HEK293T (cell line): ENCODE measurements around the gene CAPRIN2.

Experiments used
- CTCF ChIA-PET: fragments of 350-600 bp; formaldehyde crosslinking; extraction: SDS; loops from one replicate; lab custom pipeline; 2021; ENCODE audit warnings: antibody characterized with exemption, inconsistent platforms; lab: Yijun Ruan, JAX
- POLR2A ChIA-PET: fragments of 350-600 bp; formaldehyde crosslinking; extraction: SDS; loops from one replicate; lab custom pipeline; 2020; ENCODE audit warnings: antibody characterized with exemption, inconsistent platforms; lab: Yijun Ruan, JAX
- DNase-seq: peaks from one replicate; pipeline ENCODE4 v3.0.0; 2012; ENCODE audit warnings: mixed read lengths; ENCODE audit errors: extremely low spot score
- ARNT ChIP-seq: fragments of 450-650 bp; IDR thresholded peaks from 2 replicates; pipeline ENCODE4 v1.6.1; 2017; ENCODE audit warnings: mild to moderate bottlenecking
- BHLHE40 ChIP-seq: fragments of 450-650 bp; IDR thresholded peaks from 2 replicates; pipeline ENCODE4 v1.6.1; 2016; ENCODE audit warnings: mild to moderate bottlenecking, moderate library complexity, borderline replicate concordance
- CTBP1 ChIP-seq: fragments of 450-650 bp; IDR thresholded peaks from 2 replicates; pipeline ENCODE4 v1.6.1; 2016; ENCODE audit warnings: borderline replicate concordance
- ELF4 ChIP-seq: fragments of 450-650 bp; IDR thresholded peaks from 2 replicates; pipeline ENCODE4 v1.6.1; 2017; ENCODE audit warnings: antibody characterized with exemption
- FOXA1 ChIP-seq: fragments of 450-650 bp; IDR thresholded peaks from 2 replicates; pipeline ENCODE4 v1.6.1; 2016; ENCODE audit warnings: mild to moderate bottlenecking
- FOXK2 ChIP-seq: fragments of 450-650 bp; IDR thresholded peaks from 2 replicates; pipeline ENCODE4 v1.6.1; 2016; ENCODE audit warnings: mild to moderate bottlenecking
- FOXM1 ChIP-seq: fragments of 450-650 bp; IDR thresholded peaks from 2 replicates; pipeline ENCODE4 v1.6.1; 2017; ENCODE audit warnings: mild to moderate bottlenecking, borderline replicate concordance
- HDGF ChIP-seq: fragments of 450-650 bp; IDR thresholded peaks from 2 replicates; pipeline ENCODE4 v1.6.1; 2017; ENCODE audit warnings: antibody characterized with exemption, borderline replicate concordance
- L3MBTL2 ChIP-seq: fragments of 450-650 bp; conservative IDR thresholded peaks from 2 replicates; pipeline ENCODE4 v1.6.1; 2016; ENCODE audit warnings: mild to moderate bottlenecking
- LEF1 ChIP-seq: fragments of 450-650 bp; IDR thresholded peaks from 2 replicates; pipeline ENCODE4 v1.6.1; 2017; ENCODE audit warnings: mild to moderate bottlenecking, borderline replicate concordance
- NFRKB ChIP-seq: fragments of 450-650 bp; IDR thresholded peaks from 2 replicates; pipeline ENCODE4 v1.6.1; 2016; ENCODE audit warnings: mild to moderate bottlenecking, moderate library complexity
- SP1 ChIP-seq: fragments of 450-650 bp; IDR thresholded peaks from 2 replicates; pipeline ENCODE4 v1.6.1; 2017
- SUZ12 ChIP-seq: fragments of 450-650 bp; IDR thresholded peaks from 2 replicates; pipeline ENCODE4 v1.6.1; 2016; ENCODE audit warnings: mild to moderate bottlenecking
- TARDBP ChIP-seq: fragments of 450-650 bp; IDR thresholded peaks from 2 replicates; pipeline ENCODE4 v1.6.1; 2016
- ZNF384 ChIP-seq: fragments of 450-650 bp; IDR thresholded peaks from 2 replicates; pipeline ENCODE4 v1.6.1; 2016
- TF ChIP-seq, protein P1 (sequence below): fragments of 450-650 bp; IDR thresholded peaks from 2 replicates; pipeline ENCODE4 v1.6.1; 2016

The CAPRIN2 gene

DNA sequence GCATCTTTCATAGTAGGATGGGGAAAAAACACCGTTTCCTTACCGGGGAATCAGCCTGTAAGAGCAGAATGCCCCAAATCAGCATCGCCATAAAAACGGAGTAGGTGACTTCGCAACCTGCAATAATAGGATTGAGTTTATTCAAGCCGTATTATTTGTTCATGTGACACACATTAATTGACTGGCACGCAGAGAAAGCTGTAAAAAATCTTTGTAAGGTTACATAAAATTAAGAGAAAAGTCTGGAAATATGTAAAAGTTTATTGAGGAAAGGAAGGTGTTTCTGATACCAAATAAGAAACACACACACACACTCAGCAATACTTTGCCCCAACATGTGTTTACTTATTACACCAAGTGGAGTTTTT lies 628 bp upstream of the CAPRIN2 start:
- TF ChIP-seq L3MBTL2 (peak; percentile 41; the same call in 1 of the 2 replicates), FOXK2 (no peak), ZNF384 (no peak)
- POLR2A ChIA-PET, result interaction anchor here (0.8 to 3.1 kb wide), 4 partner anchors 9 to 61 kb away, joined by 3 to 17 read pairs (median 4); no protein-coding TSS in a partner anchor
- no peak for DNase-seq
- CTCF ChIA-PET, result no interaction called here

DNA sequence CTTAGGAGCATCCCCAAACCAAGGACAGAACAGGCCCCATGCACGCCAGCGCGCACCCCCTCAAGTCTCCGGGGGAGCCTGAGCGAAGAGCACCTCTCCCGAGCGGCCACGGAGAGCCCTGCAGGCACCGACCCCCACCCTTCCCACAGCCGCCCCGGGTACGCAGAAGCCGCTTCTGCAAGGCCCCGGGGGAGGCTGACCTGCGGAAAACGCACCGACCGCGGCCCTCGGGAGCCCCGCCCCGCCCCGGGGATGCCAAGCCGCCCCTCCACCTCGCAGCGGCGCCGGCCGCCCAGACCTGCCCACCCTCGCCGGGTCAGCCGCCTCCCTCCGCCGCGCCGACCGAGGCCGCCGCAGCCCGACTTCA lies 385 bp downstream of the CAPRIN2 start:
- DNase-seq, result no peak
- TF ChIP-seq FOXM1 (no peak), SUZ12 (no peak), HDGF (no peak), L3MBTL2 (no peak), SP1 (no peak), ARNT (no peak), TARDBP (no peak), BHLHE40 (no peak), LEF1 (no peak), ZNF384 (no peak), NFRKB (no peak), FOXA1 (no peak), FOXK2 (no peak)
- TF ChIP-seq, protein P1, sequence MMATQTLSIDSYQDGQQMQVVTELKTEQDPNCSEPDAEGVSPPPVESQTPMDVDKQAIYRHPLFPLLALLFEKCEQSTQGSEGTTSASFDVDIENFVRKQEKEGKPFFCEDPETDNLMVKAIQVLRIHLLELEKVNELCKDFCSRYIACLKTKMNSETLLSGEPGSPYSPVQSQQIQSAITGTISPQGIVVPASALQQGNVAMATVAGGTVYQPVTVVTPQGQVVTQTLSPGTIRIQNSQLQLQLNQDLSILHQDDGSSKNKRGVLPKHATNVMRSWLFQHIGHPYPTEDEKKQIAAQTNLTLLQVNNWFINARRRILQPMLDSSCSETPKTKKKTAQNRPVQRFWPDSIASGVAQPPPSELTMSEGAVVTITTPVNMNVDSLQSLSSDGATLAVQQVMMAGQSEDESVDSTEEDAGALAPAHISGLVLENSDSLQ, result no peak
- CTCF ChIA-PET, result interaction anchor here (0.9 to 1.7 kb wide), 2 partner anchors 10 to 11 kb away, joined by 4 to 8 read pairs; no protein-coding TSS in a partner anchor
- POLR2A ChIA-PET, result interaction anchor here (0.6 to 3.1 kb wide), 8 partner anchors 10 to 60 kb away, joined by 3 to 17 read pairs (median 4); partner anchors contain the start of gene IPO8

DNA sequence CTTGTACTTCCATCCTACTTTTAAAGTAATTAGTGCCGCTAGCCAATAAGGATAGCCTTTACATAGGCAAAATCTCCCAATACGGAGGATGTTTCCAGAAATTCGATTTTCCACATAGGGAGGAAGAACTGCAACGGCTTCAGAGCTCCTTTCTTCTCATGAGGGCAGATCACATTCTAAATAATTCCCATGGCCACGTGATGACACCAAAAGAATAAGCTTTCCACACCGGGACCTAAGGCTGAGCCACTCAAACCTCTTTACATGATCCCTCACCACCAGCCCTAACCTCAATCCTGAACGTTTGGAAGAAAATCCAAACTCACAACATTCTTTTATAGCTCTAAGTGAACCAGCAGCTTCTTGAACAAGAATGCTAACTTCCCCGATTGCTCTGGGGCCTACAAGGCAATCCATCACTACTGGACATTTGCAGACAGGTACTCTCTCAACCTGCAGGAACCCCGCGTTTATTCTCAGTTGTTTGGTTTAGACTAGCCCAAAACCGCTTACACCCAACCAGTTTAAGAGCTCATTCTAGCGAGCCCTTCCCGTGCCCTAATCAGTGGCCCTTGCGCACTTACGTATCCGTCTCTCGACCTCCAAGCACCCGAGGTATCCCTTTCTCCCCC lies 884 bp downstream of the CAPRIN2 start:
- CTCF ChIA-PET, result interaction anchor here (0.6 to 1.7 kb wide), 6 partner anchors 10 to 655 kb away, joined by 3 to 8 read pairs (median 4); no protein-coding TSS in a partner anchor
- no peak for TF ChIP-seq TARDBP
- TF ChIP-seq, protein P1, result 0 out of 2 replicates have a peak, but pooled peaks have one; percentile 16
- no peak for DNase-seq
- POLR2A ChIA-PET, result interaction anchor here (0.6 to 3.1 kb wide), 8 partner anchors 9 to 59 kb away, joined by 3 to 17 read pairs (median 4); partner anchors contain the start of gene IPO8

DNA sequence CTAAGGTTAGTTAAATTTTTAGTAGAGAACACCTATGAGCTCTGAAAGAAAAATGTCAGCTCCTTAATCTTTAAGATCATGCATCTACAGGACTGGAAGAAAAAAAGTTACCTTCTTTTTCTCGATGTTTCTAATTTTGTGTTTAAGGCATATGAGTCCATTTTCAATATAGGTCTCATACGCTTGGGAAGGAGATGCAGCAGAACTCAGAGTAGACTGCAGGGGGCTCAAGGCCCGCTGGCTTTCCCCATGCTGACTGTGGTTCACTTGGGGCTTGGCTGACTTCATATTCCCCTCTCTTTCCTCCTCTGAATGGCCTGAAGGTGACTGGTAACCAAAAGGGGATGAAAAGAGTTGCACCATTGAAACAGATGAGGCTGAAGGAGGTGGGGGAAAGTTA lies 1.5 kb downstream of the CAPRIN2 start:
- peak; percentile 58 for DNase-seq
- CTCF ChIA-PET, result interaction anchor here (0.6 to 1.7 kb wide), 6 partner anchors 10 to 654 kb away, joined by 3 to 8 read pairs (median 4); no protein-coding TSS in a partner anchor
- POLR2A ChIA-PET, result interaction anchor here (1.1 to 3.1 kb wide), 4 partner anchors 9 to 58 kb away, joined by 3 to 17 read pairs (median 4); partner anchors contain the start of gene IPO8

GRCh38 chr12:30752255-30752654 lies 2.5 kb downstream of the CAPRIN2 start:
- ChIA-PET CTCF (no interaction called here), POLR2A (no interaction called here)
- TF ChIP-seq ARNT, result no peak
- TF ChIP-seq ELF4, result no peak
- no peak for TF ChIP-seq FOXK2
- TF ChIP-seq NFRKB, result no peak
- no peak for TF ChIP-seq SP1
- TF ChIP-seq HDGF, result no peak
- TF ChIP-seq ZNF384, result no peak
- DNase-seq, result no peak

More for the DNA sequence above, 1.5 kb downstream of the CAPRIN2 start:
- TF ChIP-seq SP1 (no peak), FOXM1 (no peak), LEF1 (no peak), FOXA1 (no peak), NFRKB (no peak), ELF4 (no peak), BHLHE40 (no peak), L3MBTL2 (no peak), FOXK2 (no peak), ARNT (no peak), ZNF384 (no peak)

DNA sequence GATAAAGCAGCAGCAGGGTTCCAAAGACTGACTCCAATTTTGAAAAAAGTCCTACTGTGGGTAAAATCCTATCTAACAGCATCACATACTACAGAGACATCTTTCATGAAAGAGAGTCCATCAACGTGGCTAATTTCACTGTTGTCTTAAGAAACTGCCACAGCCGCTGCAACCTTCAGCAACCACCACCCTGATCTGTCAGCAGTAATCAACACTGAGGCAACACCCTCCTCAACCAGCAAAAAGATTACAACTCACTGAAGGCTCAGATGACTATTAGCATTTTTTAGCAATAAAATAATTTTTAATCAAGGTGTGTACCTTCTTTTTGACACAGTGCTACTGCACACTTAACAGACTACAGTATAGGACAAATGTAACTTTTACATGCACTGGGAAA lies 6.6 kb downstream of the CAPRIN2 start:
- CTCF ChIA-PET, result no interaction called here

More for the DNA sequence above, 6.6 kb downstream of the CAPRIN2 start:
- TF ChIP-seq ARNT (no peak), ZNF384 (no peak), L3MBTL2 (no peak), FOXA1 (no peak), FOXK2 (no peak), HDGF (no peak), LEF1 (no peak), FOXM1 (no peak), ELF4 (no peak), TARDBP (no peak), BHLHE40 (no peak), CTBP1 (no peak), SP1 (no peak), NFRKB (no peak)
- TF ChIP-seq, protein P1, result no peak
- POLR2A ChIA-PET, result no interaction called here
- no peak for DNase-seq
